ENCODE measurements around the gene AGFG2. TPM values are rescaled to one million over a fixed set of nuclear protein-coding genes. Genes with fewer than 3 reads are reported as not detected.
A peak's percentile ranks its signal among the peaks of the same experiment; 100 is the strongest.

Gene AGFG2
- total and polyA plus RNA-seq, 2 of the 13 experiments (the other 11 are each of a cell fraction or from before 2014, with no cell fraction given) = 125 to 132 TPM

DNA sequence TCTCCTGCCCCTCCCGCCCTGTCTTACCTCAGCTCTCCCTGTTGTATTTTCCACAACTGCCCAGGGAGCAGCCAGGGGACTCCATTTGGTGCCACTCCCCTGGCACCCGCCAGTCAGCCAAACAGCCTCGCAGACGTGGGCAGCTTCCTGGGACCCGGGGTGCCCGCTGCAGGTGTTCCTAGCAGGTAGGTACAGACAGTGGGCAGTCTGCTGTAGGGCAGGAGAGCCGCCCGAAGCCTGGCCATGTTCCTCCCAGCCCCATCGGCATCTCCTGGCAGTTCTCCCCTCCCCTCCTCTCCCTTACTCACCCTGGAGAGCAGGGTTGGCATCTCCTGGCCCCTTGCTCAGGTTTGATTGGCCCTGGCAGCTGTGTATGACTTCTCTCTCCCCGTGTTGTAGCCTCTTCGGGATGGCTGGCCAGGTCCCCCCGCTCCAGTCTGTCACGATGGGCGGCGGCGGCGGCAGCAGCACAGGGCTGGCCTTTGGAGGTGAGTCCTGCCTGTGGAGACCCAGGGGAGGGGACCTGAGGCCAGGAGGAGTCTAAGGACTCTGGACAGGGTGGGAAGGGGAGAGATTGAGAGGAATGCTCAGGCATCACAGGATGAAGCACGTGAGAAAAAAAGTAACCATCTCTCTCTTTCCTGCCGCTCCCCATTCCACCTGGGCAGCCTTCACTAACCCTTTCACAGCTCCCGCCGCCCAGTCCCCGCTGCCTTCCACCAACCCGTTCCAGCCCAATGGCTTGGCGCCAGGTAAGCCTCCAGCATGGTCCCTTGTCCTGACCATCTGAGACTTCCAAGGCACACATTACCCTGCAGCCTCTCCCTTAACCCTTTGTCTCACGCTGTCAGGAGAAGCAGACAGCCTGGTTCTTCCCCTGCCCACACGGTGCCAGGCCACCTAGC, 23.4 kb downstream of the AGFG2 start (continued):
- TF ChIP-seq, protein P1, sequence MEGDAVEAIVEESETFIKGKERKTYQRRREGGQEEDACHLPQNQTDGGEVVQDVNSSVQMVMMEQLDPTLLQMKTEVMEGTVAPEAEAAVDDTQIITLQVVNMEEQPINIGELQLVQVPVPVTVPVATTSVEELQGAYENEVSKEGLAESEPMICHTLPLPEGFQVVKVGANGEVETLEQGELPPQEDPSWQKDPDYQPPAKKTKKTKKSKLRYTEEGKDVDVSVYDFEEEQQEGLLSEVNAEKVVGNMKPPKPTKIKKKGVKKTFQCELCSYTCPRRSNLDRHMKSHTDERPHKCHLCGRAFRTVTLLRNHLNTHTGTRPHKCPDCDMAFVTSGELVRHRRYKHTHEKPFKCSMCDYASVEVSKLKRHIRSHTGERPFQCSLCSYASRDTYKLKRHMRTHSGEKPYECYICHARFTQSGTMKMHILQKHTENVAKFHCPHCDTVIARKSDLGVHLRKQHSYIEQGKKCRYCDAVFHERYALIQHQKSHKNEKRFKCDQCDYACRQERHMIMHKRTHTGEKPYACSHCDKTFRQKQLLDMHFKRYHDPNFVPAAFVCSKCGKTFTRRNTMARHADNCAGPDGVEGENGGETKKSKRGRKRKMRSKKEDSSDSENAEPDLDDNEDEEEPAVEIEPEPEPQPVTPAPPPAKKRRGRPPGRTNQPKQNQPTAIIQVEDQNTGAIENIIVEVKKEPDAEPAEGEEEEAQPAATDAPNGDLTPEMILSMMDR (CRISPR knock-in tag; IDR thresholded peaks at IDR 0.05) = no peak
- TF ChIP-seq KDM3A (CRISPR knock-in tag; IDR thresholded peaks at IDR 0.05; ENCODE audit: low read depth) (no peak), HNRNPL (IDR thresholded peaks at IDR 0.05; ENCODE audit: low read depth, low read length) (0 out of 2 replicates have a peak, but pooled peaks have one; percentile 36), WIZ (CRISPR knock-in tag; IDR thresholded peaks at IDR 0.05) (no peak), AGO2 (optimal IDR thresholded peaks at IDR 0.05; ENCODE audit: low read depth, low read length) (peak; percentile 92), ZNF451 (CRISPR knock-in tag; IDR thresholded peaks at IDR 0.05) (no peak)
- TF ChIP-seq, protein P2, sequence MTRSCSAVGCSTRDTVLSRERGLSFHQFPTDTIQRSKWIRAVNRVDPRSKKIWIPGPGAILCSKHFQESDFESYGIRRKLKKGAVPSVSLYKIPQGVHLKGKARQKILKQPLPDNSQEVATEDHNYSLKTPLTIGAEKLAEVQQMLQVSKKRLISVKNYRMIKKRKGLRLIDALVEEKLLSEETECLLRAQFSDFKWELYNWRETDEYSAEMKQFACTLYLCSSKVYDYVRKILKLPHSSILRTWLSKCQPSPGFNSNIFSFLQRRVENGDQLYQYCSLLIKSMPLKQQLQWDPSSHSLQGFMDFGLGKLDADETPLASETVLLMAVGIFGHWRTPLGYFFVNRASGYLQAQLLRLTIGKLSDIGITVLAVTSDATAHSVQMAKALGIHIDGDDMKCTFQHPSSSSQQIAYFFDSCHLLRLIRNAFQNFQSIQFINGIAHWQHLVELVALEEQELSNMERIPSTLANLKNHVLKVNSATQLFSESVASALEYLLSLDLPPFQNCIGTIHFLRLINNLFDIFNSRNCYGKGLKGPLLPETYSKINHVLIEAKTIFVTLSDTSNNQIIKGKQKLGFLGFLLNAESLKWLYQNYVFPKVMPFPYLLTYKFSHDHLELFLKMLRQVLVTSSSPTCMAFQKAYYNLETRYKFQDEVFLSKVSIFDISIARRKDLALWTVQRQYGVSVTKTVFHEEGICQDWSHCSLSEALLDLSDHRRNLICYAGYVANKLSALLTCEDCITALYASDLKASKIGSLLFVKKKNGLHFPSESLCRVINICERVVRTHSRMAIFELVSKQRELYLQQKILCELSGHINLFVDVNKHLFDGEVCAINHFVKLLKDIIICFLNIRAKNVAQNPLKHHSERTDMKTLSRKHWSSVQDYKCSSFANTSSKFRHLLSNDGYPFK (CRISPR knock-in tag; IDR thresholded peaks at IDR 0.05; ENCODE audit: borderline replicate concordance) = 0 out of 2 replicates have a peak, but pooled peaks have one; percentile 6
- TF ChIP-seq, protein P3, sequence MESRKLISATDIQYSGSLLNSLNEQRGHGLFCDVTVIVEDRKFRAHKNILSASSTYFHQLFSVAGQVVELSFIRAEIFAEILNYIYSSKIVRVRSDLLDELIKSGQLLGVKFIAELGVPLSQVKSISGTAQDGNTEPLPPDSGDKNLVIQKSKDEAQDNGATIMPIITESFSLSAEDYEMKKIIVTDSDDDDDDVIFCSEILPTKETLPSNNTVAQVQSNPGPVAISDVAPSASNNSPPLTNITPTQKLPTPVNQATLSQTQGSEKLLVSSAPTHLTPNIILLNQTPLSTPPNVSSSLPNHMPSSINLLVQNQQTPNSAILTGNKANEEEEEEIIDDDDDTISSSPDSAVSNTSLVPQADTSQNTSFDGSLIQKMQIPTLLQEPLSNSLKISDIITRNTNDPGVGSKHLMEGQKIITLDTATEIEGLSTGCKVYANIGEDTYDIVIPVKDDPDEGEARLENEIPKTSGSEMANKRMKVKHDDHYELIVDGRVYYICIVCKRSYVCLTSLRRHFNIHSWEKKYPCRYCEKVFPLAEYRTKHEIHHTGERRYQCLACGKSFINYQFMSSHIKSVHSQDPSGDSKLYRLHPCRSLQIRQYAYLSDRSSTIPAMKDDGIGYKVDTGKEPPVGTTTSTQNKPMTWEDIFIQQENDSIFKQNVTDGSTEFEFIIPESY (CRISPR knock-in tag; IDR thresholded peaks at IDR 0.05) = 0 out of 2 replicates have a peak, but pooled peaks have one; percentile 13
